ENCODE results near the gene OPCML. TPM values are rescaled to one million over a fixed set of nuclear protein-coding genes. Genes with fewer than 3 reads are reported as not detected.

OPCML gene
- total and polyA plus RNA-seq, 2 experiments from 2014 or later: 1.2 to 4.4 TPM

DNA sequence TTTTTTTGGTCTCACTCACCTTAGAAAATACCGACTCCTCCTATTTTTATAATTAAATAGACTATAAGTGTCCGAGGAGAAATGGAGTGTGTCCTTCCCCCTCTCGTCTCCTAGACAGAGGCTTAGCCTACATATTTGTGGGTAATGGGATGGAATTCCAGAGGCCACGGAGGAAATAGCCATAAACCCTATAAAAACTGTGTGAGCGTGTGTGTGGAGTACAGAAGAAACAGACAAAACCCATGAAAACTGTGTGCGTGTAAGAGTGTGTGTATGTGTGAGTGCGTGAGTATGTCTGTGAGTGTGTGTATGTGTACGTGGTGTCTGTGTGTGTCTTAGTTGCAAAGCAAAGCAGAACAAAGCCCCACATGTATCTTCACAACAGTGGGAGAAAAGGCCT lies 883.5 kb downstream of the OPCML start:
- TF ChIP-seq EZH2 (IDR thresholded peaks at IDR 0.05; ENCODE audit: low read depth, unreplicated experiment) (no peak), NANOG (IDR thresholded peaks at IDR 0.05; ENCODE audit: borderline replicate concordance) (no peak), JUNB (IDR thresholded peaks at IDR 0.05; ENCODE audit: unreplicated experiment) (no peak), ZNF114 (CRISPR knock-in tag; IDR thresholded peaks at IDR 0.05) (no peak), CREB1 (CRISPR knock-in tag; IDR thresholded peaks at IDR 0.05; ENCODE audit: low read depth) (no peak), STAT1 (IDR thresholded peaks at IDR 0.05; ENCODE audit: unreplicated experiment) (no peak)
- TF ChIP-seq, protein P1, sequence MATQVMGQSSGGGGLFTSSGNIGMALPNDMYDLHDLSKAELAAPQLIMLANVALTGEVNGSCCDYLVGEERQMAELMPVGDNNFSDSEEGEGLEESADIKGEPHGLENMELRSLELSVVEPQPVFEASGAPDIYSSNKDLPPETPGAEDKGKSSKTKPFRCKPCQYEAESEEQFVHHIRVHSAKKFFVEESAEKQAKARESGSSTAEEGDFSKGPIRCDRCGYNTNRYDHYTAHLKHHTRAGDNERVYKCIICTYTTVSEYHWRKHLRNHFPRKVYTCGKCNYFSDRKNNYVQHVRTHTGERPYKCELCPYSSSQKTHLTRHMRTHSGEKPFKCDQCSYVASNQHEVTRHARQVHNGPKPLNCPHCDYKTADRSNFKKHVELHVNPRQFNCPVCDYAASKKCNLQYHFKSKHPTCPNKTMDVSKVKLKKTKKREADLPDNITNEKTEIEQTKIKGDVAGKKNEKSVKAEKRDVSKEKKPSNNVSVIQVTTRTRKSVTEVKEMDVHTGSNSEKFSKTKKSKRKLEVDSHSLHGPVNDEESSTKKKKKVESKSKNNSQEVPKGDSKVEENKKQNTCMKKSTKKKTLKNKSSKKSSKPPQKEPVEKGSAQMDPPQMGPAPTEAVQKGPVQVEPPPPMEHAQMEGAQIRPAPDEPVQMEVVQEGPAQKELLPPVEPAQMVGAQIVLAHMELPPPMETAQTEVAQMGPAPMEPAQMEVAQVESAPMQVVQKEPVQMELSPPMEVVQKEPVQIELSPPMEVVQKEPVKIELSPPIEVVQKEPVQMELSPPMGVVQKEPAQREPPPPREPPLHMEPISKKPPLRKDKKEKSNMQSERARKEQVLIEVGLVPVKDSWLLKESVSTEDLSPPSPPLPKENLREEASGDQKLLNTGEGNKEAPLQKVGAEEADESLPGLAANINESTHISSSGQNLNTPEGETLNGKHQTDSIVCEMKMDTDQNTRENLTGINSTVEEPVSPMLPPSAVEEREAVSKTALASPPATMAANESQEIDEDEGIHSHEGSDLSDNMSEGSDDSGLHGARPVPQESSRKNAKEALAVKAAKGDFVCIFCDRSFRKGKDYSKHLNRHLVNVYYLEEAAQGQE (IDR thresholded peaks at IDR 0.05; ENCODE audit: unreplicated experiment): no peak
- TF ChIP-seq, protein P2, sequence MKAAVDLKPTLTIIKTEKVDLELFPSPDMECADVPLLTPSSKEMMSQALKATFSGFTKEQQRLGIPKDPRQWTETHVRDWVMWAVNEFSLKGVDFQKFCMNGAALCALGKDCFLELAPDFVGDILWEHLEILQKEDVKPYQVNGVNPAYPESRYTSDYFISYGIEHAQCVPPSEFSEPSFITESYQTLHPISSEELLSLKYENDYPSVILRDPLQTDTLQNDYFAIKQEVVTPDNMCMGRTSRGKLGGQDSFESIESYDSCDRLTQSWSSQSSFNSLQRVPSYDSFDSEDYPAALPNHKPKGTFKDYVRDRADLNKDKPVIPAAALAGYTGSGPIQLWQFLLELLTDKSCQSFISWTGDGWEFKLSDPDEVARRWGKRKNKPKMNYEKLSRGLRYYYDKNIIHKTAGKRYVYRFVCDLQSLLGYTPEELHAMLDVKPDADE (IDR thresholded peaks at IDR 0.05): no peak
- TF ChIP-seq, protein P3, sequence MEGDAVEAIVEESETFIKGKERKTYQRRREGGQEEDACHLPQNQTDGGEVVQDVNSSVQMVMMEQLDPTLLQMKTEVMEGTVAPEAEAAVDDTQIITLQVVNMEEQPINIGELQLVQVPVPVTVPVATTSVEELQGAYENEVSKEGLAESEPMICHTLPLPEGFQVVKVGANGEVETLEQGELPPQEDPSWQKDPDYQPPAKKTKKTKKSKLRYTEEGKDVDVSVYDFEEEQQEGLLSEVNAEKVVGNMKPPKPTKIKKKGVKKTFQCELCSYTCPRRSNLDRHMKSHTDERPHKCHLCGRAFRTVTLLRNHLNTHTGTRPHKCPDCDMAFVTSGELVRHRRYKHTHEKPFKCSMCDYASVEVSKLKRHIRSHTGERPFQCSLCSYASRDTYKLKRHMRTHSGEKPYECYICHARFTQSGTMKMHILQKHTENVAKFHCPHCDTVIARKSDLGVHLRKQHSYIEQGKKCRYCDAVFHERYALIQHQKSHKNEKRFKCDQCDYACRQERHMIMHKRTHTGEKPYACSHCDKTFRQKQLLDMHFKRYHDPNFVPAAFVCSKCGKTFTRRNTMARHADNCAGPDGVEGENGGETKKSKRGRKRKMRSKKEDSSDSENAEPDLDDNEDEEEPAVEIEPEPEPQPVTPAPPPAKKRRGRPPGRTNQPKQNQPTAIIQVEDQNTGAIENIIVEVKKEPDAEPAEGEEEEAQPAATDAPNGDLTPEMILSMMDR (conservative IDR thresholded peaks at IDR 0.05; ENCODE audit: low read depth in 2 of 2): no peak
- Histone ChIP-seq H2AFZ (no peak overlapping the region), H3K4me3 (no peak overlapping the region), H4K20me1 (replicated peaks; ENCODE audit: insufficient read depth) (no peaks in the 10 kb centered on the region), H3K79me2 (replicated peaks; ENCODE audit: insufficient read depth) (no peaks in the 10 kb centered on the region), H3K36me3 (ENCODE audit: insufficient read depth) (no peaks in the 10 kb centered on the region), H3K27me3 (ENCODE audit: insufficient read depth) (no peaks in the 10 kb centered on the region), H3K4me2 (no peak overlapping the region), H3K27ac (ENCODE audit: low read depth) (no peak overlapping the region), H3F3A (replicated peaks; ENCODE audit: low read depth) (no peaks in the 10 kb centered on the region), H3K4me1 (ENCODE audit: insufficient read depth) (peaks cover 19% of the 10 kb centered on the region; the same call in 1 of the 2 replicates), H3K9me2 (ENCODE audit: insufficient read depth) (no peaks in the 10 kb centered on the region)
- Mint-ChIP-seq H3K4me1 (peaks cover 25% of the 10 kb centered on the region), H3K9me3 (no peaks in the 10 kb centered on the region), H3K36me3 (ENCODE audit: low read depth) (no peaks in the 10 kb centered on the region), H3K27ac (no peak overlapping the region), H3K27me3 (ENCODE audit: insufficient read depth, low read depth, poor library complexity) (no peaks in the 10 kb centered on the region), H3K4me3 (no peak overlapping the region)
- DNase-seq (ENCODE audit: low spot score) (no peak), ATAC-seq (no peak)

DNA sequence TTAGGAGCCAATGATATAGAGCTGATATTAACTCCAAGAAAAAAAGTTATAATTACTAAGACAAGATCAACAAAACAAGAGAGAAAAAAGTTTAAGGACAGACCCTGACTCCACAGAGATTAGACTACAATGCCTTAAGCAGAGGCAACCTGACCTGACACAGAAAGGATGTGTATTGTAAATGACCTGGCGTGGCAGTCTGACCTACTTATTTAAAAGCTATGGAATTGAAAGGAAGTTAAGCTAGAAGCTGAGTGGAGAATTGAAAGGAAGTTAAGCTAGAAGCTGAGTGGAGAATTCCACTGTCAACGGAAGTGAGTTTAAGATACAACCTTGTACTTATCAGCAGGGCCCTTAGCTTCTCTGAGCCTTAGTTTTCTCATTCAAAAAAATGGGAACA lies 885.4 kb downstream of the OPCML start:
- Mint-ChIP-seq H3K4me1 (peaks cover 26% of the 10 kb centered on the region), H3K27me3 (ENCODE audit: insufficient read depth, low read depth, poor library complexity) (peaks cover 3% of the 10 kb centered on the region), H3K9me3 (no peaks in the 10 kb centered on the region), H3K36me3 (ENCODE audit: low read depth) (no peaks in the 10 kb centered on the region), H3K4me3 (no peak overlapping the region), H3K27ac (no peak overlapping the region)
- Histone ChIP-seq H3K4me3 (no peak overlapping the region), H3F3A (replicated peaks; ENCODE audit: low read depth) (no peaks in the 10 kb centered on the region), H3K36me3 (ENCODE audit: insufficient read depth) (no peaks in the 10 kb centered on the region), H4K20me1 (replicated peaks; ENCODE audit: insufficient read depth) (no peaks in the 10 kb centered on the region), H3K9me2 (ENCODE audit: insufficient read depth) (no peaks in the 10 kb centered on the region), H3K79me2 (replicated peaks; ENCODE audit: insufficient read depth) (no peaks in the 10 kb centered on the region), H3K27ac (ENCODE audit: low read depth) (no peak overlapping the region), H2AFZ (no peak overlapping the region), H3K4me1 (ENCODE audit: insufficient read depth) (peaks cover 25% of the 10 kb centered on the region; the same call in 1 of the 2 replicates), H3K4me2 (no peak overlapping the region; the same call in 1 of the 2 replicates), H3K27me3 (ENCODE audit: insufficient read depth) (no peaks in the 10 kb centered on the region)
- peak; percentile 52 for DNase-seq (ENCODE audit: low spot score)
- ATAC-seq: no peak
- TF ChIP-seq, protein P2 (IDR thresholded peaks at IDR 0.05): no peak
- TF ChIP-seq POLR2AphosphoS5 (IDR thresholded peaks at IDR 0.05; ENCODE audit: low read depth): no peak
- TF ChIP-seq EZH2phosphoT487 (IDR thresholded peaks at IDR 0.05; ENCODE audit: unreplicated experiment): no peak
- TF ChIP-seq, protein P1 (IDR thresholded peaks at IDR 0.05; ENCODE audit: unreplicated experiment): no peak
- TF ChIP-seq ZNF114 (CRISPR knock-in tag; IDR thresholded peaks at IDR 0.05): no peak
- no peak for TF ChIP-seq CREB1 (CRISPR knock-in tag; IDR thresholded peaks at IDR 0.05; ENCODE audit: low read depth)
- no peak for TF ChIP-seq STAT1 (IDR thresholded peaks at IDR 0.05; ENCODE audit: unreplicated experiment)
- no peak for TF ChIP-seq JUNB (IDR thresholded peaks at IDR 0.05; ENCODE audit: unreplicated experiment)

All from GM23338 (cell line).